SK-N-DZ (cell line): ENCODE data around the gene RPS27A. TPM values are rescaled to one million over a fixed set of nuclear protein-coding genes. Genes with fewer than 3 reads are reported as not detected.
"Not testable (repeated sequence)": the region's sequence is repeated elsewhere in the genome, so short reads cannot be mapped to it uniquely, and the experiment has no call there.

Source experiments
- DNase-seq: peaks from one replicate; pipeline ENCODE4 v3.0.0-alpha.2; 2015; ENCODE audit warnings: low spot score
- polyA plus RNA-seq, 2 experiments: library from polyadenylated mRNA; depleted of rRNA; stranded (reverse); fragments of >200 nt; gene quantifications; 2 replicates each; pipeline ENCODE4 v1.2.3, GENCODE V29; 2014

RPS27A gene
- polyA plus RNA-seq (2014; cell fraction: cytosol; rRNA removed), result 1,352 and 1,971 TPM in 2 replicates
- 901 and 2,241 TPM in 2 replicates for polyA plus RNA-seq (2014; cell fraction: nucleus; rRNA removed)

DNA sequence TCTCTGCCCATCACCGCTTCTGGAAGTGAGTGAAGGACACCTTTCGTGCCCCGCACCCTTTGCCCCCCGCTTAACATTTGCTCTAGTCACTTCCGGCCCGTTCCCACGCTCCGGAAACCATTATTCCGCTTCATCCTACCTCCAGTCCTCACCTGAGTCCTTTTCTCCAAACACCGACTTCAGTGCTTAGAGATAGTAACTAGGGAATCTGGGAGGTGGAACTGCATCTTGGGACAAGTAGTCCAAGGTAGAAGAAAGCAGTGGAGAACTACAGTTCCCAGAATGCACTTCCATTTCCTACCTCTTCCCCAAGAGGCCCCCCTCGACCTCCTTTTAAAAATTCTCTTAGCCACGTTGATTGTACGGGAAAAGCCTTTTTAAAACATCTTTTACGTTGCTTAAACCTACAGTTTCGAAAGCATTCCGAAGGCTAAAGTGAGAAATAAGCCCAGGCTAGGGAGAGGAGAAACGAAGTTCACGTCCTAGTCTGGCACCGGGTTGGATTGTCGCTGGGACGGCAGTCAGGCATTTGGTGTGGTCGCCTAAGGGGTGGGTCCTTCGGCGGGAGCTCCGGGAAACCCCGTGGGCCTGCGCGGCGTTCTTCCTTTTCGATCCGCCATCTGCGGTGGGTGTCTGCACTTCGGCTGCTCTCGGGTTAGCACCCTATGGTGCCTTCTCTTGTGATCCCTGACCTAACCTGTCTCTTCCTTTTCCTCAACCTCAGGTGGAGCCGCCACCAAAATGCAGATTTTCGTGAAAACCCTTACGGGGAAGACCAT, at the start of gene RPS27A, which contains the start of gene CLHC1:
Gene RPS27A, plus strand, starts transcription at position 605 of the 779 bp plus-strand sequence. Its CDS starts 137 bp downstream, at position 742.
Gene CLHC1, minus strand, starts transcription at position 210 of the 779 bp plus-strand sequence. CDS start 9,882 bp downstream, outside the sequence.
- peak; percentile 98 for DNase-seq

DNA sequence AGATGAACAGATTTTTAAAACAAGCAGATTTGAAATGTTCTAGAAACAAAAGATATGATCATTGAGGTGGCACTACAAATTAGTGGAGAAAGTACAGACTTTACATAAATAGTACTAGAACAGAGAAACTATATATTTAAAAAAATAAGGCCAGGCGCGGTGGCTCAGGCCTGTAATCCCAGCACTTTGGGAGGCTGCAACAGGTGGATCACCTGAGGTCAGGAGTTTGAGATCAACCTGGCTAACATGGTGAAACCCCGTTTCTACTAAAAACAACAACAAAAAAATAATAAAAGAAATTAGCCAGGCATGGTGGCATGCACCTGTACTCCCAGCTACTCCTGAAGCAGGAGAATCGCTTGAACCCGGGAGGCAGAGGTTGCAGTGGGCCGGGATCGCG, 45.7 kb upstream of the RPS27A start:
- DNase-seq, result not testable (repeated sequence)

GRCh38 chr2:55191888-55192287, 40.6 kb upstream of the RPS27A start:
- not testable (repeated sequence) for DNase-seq

- no peak for DNase-seq
Observed at GRCh38 chr2:55196526-55196925, 36.0 kb upstream of the RPS27A start.

- DNase-seq, result no peak
Observed at GRCh38 chr2:55200416-55200815, 32.1 kb upstream of the RPS27A start.

GRCh38 chr2:55204536-55204935, 28.0 kb upstream of the RPS27A start:
- DNase-seq, result no peak

- DNase-seq, result no peak
Observed at GRCh38 chr2:55204950-55205349, 27.5 kb upstream of the RPS27A start.

GRCh38 chr2:55213822-55214221, 18.7 kb upstream of the RPS27A start:
- no peak for DNase-seq

GRCh38 chr2:55223958-55224760, 8.3 kb upstream of the RPS27A start:
- no peak for DNase-seq

- no peak for DNase-seq
Observed at GRCh38 chr2:55224761-55225261, 7.7 kb upstream of the RPS27A start.

DNA sequence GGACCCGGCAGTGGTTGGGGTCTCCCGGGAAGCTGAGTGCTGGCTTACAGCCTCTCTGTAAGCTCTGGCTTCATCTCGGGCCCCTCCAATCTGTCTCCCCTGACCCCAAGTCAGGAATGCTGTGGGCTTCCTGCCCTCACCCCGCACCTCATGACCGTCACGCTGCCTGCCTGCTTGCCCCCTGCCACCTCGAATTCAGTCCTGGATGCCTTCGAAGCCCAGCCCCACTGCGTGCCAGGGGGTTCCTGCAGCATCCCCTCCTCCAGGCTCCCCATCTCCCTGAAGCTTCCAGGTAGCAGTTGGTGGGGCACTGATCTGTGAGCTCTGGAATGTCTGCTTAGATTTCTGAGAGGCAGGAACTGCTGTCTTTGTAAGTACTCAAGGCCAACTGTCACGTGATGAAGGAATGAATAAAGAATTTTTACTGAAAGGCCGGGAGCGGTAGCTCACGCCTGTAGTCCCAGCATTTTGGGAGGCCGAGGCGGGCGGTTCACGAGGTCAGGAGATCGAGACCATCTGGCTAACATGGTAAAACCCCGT, 6.9 kb upstream of the RPS27A start:
- DNase-seq, result no peak

- not testable (repeated sequence) for DNase-seq
Observed at GRCh38 chr2:55227437-55228225, 4.9 kb upstream of the RPS27A start.

DNA sequence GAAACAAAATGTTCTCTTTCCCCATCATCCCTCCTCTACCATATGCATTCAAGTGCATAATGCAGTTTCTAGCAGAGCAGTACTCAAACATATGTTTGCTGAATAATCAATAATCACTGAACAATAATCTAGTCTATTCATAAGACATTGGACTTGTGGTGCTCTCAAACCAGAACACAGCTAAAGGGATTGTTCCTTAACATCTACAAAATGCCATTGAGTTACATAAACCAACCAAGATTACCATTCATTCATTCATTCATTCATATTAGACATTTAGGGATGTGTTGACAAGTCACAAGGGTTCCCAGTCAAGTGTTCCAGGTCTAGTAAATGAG, 4.3 kb upstream of the RPS27A start:
- no peak for DNase-seq

DNA sequence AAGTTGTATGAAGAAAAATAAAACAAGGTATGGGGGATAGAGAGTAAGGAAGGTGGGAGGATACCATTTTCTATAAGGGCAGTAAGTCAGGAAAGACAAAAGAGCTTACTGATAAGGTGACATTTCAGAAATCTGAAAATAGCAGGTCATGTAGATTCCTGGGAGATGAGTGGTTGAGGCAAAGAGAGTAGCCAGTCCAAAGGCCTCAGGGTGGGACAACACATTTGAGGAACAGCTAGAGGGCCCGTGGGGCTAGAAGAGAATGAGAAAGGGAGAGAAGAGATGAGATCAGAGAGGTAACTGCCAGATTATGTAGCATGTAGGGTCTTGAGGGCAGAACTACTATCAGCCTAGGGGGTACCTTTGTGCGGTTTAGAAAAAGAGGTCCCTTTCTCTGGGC, 3.3 kb upstream of the RPS27A start:
- no peak for DNase-seq

DNA sequence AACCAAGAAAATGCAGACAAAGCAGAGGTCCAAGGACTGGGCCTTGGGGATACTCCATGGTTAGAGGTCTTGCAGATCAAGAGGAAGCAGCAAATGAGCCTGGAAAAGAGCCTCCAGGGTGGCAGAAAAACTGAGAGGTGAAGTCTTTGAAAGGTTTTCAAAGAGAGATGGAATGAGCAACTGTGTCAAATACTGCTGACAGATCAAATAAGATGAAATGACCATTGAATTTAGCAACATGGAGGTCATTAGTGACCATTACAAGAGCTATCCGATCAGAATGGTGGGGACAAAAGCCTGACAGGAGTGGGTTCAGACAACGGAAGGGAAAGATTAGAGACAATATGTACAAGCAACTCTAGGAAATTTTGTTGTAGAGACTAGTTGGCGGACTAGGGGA, 1.9 kb upstream of the RPS27A start:
- no peak for DNase-seq

- DNase-seq, result no peak
Observed at GRCh38 chr2:55231546-55232083, 873 bp upstream of the RPS27A start.

GRCh38 chr2:55232863-55233657, 572 bp downstream of the RPS27A start:
- no peak for DNase-seq

DNA sequence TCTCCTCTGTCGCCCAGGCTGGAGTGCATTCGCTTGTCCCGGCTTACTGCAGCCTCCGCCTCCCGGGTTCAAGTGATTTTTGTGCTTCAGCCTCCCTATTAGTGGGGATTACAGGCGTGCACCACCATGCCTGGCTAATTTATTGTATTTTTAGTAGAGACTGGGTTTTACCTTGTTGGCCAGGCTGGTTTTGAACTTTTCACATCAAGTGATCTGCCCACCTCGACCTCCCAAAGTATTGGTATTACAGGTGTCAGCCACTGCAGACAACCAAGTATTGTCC, 1.1 kb downstream of the RPS27A start:
- no peak for DNase-seq

DNA sequence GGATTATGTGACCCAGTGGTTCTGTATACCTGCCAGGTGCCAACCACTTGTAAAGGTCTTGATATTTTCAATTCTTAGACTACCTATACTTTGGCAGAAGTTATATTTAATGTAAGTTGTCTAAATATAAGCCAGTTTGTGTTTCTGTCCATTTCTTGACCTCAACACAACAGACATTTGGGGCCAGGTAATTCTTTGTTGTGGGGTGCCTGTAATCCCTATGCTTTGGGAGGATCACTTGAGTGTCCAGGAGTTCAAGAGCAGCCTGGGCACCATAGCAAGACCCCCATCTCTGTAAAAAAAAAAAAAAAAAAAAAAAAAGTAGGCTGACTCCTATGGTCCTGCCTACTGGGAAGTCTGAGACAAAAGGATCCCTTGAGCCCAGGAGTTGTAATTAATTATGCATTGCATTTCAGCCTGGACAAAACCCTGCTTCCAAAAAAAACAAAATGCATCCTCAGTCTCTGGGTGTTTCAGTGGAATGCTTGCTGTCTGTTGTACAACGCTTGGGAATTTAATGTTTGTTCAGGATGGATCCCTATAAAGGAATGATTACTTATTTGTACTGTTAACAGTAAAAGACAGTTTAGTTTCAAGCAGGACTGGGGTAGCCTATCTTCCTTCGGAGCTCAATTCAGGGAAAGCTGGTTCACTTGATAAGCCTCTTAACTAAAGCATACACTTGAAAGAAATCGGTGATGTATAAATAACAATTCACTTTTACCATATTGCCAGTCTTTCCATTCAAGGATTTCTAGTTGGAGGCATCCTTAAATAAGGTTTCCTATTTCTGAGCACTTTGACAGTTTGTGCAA, 3.4 kb downstream of the RPS27A start:
- no peak for DNase-seq
